LNCaP clone FGC (cell line): ENCODE data around the gene FBXL16.

Experiments
- DNase-seq: peaks from one replicate; pipeline ENCODE4 v3.0.0-alpha.2; 2011; ENCODE audit warnings: low read depth
- H3K4me3 ChIP-seq: 2 replicates; pipeline ENCODE4 v1.5.1; 2011; ENCODE audit warnings: mild to moderate bottlenecking, low read depth, low read length, control low read depth
- TF ChIP-seq, protein P1 (sequence below): IDR thresholded peaks from 2 replicates; pipeline ENCODE4 v1.5.1; 2012; ENCODE audit warnings: mild to moderate bottlenecking; ENCODE audit not compliant: control insufficient read depth, insufficient read depth; ENCODE audit errors: extremely low read depth

Gene FBXL16

DNA sequence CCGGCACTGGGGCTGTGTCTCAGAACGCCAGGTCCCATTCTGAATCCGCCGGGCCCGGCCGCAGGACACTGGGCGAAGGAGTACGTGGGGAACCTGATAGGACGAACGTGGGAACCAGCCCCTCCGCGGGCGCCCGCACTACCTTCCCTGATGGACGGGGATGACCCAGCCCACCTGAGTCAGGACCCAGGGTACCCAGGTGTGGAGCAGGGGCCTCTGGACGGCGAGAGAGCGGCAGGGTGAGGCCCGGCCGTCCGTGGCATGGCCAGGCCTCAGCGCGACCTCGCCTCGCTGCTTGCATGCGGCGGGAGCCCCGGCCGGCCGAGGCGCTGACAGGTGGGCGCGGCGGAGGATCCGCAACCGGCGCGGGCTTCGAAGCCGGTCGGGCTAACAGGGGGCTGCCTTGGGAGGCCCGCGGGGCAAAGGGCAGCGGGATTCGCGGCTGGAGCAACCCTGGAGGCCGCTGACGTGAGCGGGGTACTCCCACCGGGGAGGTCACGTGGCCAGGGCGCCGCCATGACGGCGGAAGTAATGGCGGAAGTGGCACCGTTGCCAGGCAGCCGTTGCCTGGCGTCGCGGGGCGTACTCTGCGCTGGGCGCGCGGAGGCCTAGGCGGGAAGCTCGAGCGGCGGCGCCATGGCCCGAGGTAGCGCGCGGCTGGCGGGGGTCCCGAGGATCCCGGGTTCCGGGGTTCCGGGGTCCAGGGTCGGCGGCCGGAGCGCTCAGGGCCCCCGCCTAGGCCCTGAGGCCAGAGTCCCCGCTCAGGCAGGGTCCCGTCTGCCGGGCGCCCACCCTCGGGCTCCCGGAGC, 56.6 kb downstream of the FBXL16 start, which contains the start of gene WDR90:
TSS of gene WDR90 (plus strand) at position 585 of the 809 bp plus-strand sequence. CDS start at position 637, 52 bp downstream.
- peak; percentile 86 for DNase-seq
- TF ChIP-seq, protein P1, sequence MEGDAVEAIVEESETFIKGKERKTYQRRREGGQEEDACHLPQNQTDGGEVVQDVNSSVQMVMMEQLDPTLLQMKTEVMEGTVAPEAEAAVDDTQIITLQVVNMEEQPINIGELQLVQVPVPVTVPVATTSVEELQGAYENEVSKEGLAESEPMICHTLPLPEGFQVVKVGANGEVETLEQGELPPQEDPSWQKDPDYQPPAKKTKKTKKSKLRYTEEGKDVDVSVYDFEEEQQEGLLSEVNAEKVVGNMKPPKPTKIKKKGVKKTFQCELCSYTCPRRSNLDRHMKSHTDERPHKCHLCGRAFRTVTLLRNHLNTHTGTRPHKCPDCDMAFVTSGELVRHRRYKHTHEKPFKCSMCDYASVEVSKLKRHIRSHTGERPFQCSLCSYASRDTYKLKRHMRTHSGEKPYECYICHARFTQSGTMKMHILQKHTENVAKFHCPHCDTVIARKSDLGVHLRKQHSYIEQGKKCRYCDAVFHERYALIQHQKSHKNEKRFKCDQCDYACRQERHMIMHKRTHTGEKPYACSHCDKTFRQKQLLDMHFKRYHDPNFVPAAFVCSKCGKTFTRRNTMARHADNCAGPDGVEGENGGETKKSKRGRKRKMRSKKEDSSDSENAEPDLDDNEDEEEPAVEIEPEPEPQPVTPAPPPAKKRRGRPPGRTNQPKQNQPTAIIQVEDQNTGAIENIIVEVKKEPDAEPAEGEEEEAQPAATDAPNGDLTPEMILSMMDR: no peak
- H3K4me3 ChIP-seq: peak within 1 kb of the TSS; percentile 75

DNA sequence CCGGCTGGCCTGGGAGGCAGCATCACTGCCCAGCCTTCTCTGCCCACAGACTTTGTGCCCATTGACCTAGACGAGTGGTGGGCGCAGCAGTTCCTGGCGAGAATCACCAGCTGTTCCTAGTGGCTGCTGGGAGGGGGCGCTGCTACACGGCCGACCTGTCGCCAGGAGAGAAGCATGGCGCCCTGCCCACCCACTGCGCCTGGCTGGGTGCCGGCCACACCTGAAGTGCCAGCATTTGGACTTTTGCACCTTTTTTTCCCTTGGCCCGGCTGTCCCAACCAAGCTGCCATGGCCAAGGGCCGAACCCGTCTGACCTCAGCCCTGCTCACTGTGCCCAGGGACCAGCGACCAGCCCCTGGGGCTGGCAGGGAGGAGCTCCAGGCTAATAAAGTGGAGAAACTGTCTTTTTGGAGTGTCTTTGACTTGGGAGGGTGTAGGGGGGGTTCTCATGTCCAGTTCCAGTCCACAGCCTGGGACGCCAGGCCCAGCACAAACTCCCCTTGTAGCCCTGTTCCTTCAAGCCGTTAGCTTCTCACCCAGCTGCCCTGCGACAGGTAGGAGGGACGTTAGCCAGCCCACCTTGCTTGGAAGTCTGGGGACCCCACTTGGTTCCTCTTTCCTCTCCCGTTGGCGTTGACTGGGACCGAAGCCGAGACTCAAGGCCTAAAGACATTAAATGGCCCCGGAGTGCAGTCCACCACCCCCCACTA, 57.4 kb downstream of the FBXL16 start:
- peak overlapping the region; percentile 75 for H3K4me3 ChIP-seq
- TF ChIP-seq, protein P1: peak; percentile 82
- peak; percentile 56 for DNase-seq

DNA sequence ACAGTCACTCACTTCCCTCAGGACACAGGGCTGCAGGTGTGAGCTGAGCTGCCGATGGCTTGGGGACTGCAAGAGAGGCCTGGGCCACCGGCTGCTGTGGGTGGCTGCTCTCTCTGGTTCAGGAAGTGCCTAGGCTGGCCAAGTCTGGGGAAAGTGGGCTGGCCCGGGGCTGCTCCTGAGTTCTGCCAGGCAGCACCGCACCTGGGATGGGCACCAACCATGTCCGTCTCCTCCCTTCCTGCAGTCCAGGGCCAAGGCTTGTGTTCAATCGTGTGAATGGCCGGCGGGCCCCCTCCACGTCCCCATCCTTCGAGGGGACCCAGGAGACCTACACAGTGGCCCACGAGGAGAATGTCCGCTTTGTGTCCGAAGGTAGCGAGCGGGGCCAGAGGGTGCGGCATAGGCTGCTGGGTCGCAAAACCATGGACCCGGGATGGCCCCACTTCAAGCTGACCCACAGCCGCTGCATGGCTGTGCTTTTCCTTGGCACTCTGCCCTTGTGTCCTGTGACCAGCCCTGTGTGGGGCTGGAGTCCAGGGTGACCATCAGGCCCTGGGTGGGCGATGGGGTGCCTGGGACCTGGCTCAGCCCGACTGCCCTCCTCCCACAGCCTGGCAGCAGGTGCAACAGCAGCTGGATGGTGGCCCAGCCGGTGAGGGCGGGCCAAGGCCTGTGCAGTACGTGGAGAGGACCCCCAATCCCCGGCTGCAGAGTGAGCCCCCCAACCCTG, 58.3 kb downstream of the FBXL16 start:
- no peak for DNase-seq
- peak overlapping the region; percentile 75 for H3K4me3 ChIP-seq
- TF ChIP-seq, protein P1: no peak

DNA sequence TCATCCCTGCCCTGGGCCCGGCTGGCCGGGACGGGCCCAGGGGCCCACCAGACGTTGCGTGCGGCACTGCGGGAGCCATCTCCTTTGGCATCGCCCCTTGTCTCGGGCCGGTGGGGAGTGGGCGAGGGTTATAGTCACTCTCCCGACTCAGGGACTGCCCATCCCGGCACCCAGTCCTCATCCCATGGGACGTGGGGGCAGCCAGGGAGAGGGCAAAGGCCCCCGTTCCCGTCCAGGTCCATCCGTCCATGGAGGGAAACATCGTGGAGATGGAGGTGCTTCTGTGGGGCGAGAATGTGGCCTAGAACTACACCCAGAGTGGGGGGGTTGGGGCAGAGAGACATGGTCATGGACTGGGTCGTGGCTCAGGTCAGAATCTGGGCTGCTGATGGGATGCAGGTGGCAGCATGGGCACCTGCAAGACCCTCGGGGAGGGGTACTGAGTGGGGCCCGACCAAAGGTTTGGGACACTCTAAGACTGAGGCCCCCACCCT, 58.9 kb downstream of the FBXL16 start:
- TF ChIP-seq, protein P1: no peak
- H3K4me3 ChIP-seq: no peak overlapping the region
- no peak for DNase-seq

DNA sequence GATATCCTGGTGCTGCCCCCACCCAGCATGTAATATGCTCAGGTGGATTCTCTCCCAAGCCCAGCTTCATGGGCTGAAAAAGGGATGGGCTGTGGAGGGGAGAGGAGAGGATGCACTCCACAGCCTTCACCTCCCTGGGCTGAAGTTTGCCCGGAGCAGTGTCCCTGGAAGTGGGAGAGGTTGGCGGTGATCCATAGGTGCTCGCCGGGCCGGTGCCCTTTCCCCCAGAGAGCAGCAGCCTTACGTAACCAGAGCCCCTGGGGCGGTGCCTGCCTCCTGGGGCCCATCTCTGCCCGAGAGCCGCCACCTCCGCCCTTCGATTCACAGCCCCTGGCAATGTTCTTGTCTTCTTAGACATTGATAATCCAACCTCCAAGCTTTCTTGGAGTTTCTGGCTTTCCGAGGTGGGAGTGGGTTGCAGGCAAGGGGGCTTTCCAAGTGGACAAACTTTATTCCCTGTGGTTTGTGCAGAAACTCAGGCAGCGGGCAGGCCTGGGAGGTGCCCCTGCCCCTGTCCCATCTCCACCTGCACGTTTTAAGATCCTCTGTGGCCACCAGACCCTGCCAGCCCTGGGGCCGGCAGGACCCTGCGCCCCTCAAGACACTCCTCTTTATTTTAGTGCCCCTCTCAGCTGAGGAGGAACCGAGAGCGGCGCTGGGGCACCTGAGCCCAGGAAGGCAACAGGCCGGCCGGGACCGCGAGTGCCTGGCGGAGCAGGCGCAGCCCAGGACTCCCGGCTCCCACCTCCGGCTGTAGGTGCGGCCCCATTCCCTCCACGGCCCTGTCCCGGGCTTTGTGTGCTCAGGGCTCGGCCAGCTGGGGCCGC, 59.5 kb downstream of the FBXL16 start:
- DNase-seq: no peak
- no peak overlapping the region for H3K4me3 ChIP-seq
- TF ChIP-seq, protein P1: no peak

DNA sequence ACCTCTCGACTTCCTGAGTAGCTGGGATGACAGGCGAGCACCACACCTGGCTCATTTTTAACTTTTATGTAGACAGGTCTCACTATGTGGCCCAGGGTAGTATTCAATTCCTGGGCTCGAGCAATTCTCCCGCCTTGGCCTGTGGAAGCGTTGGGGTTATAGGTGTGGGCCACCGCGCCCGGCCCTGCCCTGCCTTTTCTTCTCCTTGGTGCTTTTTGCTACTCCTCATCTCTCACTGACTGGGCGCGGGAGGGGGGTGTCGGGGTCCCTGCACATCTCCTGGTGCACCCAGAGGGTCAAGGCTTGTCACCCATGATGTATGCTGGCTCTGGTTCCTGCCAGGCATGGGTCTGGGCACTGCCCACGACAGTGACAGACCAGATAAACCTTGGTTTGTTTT, 61.0 kb downstream of the FBXL16 start:
- TF ChIP-seq, protein P1: no peak
- no peak for DNase-seq
- H3K4me3 ChIP-seq: no peak overlapping the region
